A549 (cell line): ENCODE measurements around the gene GRIP1. TPM values are rescaled to one million over a fixed set of nuclear protein-coding genes. Genes with fewer than 3 reads are reported as not detected.

Experiments used
- ATAC-seq, 2 experiments: fragments of 200-7000 bp in 1 of 2; fragments of >200 bp in 1 of 2; cut with Nextera tagmentation in 1 of 2; cut with Tn5 transposase in 1 of 2; 3 replicates each; pipeline versions ENCODE4 v1.8.0 to v1.9.1; 2018 to 2020; ENCODE audit warnings: mild to moderate bottlenecking in 1 of 2, moderate library complexity in 1 of 2
- CTCF ChIA-PET: fragments of 300-600 bp; sonication (Branson Sonifier 250); formaldehyde crosslinking; extraction: SDS; loops from one replicate; lab custom pipeline; 2021; ENCODE audit warnings: antibody characterized with exemption, inconsistent platforms; lab: Yijun Ruan, JAX
- POLR2A ChIA-PET: fragments of 350-600 bp; formaldehyde crosslinking; extraction: SDS; loops from one replicate; lab custom pipeline; 2021; ENCODE audit warnings: antibody characterized with exemption, inconsistent platforms; lab: Yijun Ruan, JAX
- DNase-seq, 2 experiments: peaks; one replicate each; pipeline versions ENCODE4 v3.0.0 to v3.0.0-alpha.2; 2011 to 2016; ENCODE audit warnings: low read depth in 1 of 2, low spot score in 1 of 2
- FAIRE-seq: peaks from 2 replicates; lab custom pipeline; 2011; peaks lifted over from hg19 to GRCh38; lab: Jason Lieb, UNC
- H3K27ac ChIP-seq, 2 experiments: fragments of >200 bp; sonication (Bioruptor Twin); formaldehyde crosslinking; 3 replicates each; pipeline ENCODE4 v1.5.1; 2016 to 2017
- H3K4me1 ChIP-seq: fragments of >200 bp; sonication (Bioruptor Twin); formaldehyde crosslinking; 3 replicates; pipeline ENCODE4 v1.6.1; 2016
- H3K4me2 ChIP-seq: fragments of >200 bp; sonication (Bioruptor Twin); formaldehyde crosslinking; 3 replicates; pipeline ENCODE4 v1.6.1; 2016
- H3K4me3 ChIP-seq: fragments of >200 bp; sonication (Bioruptor Twin); formaldehyde crosslinking; 3 replicates; pipeline ENCODE4 v1.5.1; 2016
- H3K9me3 ChIP-seq: fragments of >200 bp; sonication (Bioruptor Twin); formaldehyde crosslinking; 3 replicates; pipeline ENCODE4 v1.6.1; 2016
- ATOH8 ChIP-seq: fragments of 250-450 bp; sonication (Bioruptor Pico); IDR thresholded peaks from 2 replicates; pipeline ENCODE4 v1.5.0; 2020; ENCODE audit warnings: low read depth, mild to moderate bottlenecking, moderate library complexity
- BCL3 ChIP-seq: fragments of >200 bp; sonication (Bioruptor Twin); formaldehyde crosslinking; IDR thresholded peaks from 3 replicates; pipeline ENCODE4 v1.6.1; 2016
- CBX8 ChIP-seq: fragments of 200-600 bp; sonication (generic); IDR thresholded peaks from 2 replicates; pipeline ENCODE4 v1.6.1; 2016
- CEBPB ChIP-seq, 2 experiments: fragments of >200 bp in 1 of 2; sonication (Bioruptor Twin) in 1 of 2; formaldehyde crosslinking in 1 of 2; IDR thresholded peaks; 2 replicates each; pipeline ENCODE4 v1.6.1; 2012 to 2016
- CHD2 ChIP-seq: fragments of 150-350 bp; IDR thresholded peaks from 2 replicates; pipeline ENCODE4 v1.6.1; 2014; ENCODE audit warnings: low read length; ENCODE audit not compliant: partially characterized antibody
- E2F6 ChIP-seq: IDR thresholded peaks from 2 replicates; pipeline ENCODE4 v1.6.1; 2012; ENCODE audit warnings: low read depth, borderline replicate concordance
- EHMT2 ChIP-seq: fragments of 200-600 bp; sonication (generic); IDR thresholded peaks from 2 replicates; pipeline ENCODE4 v1.6.1; 2016; ENCODE audit warnings: antibody characterized with exemption, low read depth, mild to moderate bottlenecking, moderate library complexity
- EP300 ChIP-seq, 2 experiments: fragments of >200 bp; sonication (Bioruptor Twin); formaldehyde crosslinking; IDR thresholded peaks; 2 replicates in 1 of 2; 3 replicates in 1 of 2; pipeline ENCODE4 v1.6.1; 2016 to 2017
- ESRRA ChIP-seq: fragments of 150-350 bp; IDR thresholded peaks from 2 replicates; pipeline ENCODE4 v1.6.1; 2014; ENCODE audit warnings: mild to moderate bottlenecking, low read length, borderline replicate concordance
- FOSL2 ChIP-seq, 2 experiments: fragments of 450-650 bp in 1 of 2; fragments of >200 bp in 1 of 2; sonication (Bioruptor Twin) in 1 of 2; formaldehyde crosslinking; IDR thresholded peaks; 2 replicates each; pipeline versions ENCODE4 v1.5.0 to v1.6.1; 2016 to 2020; ENCODE audit warnings: mild to moderate bottlenecking in 1 of 2, moderate library complexity in 1 of 2
- HDAC2 ChIP-seq: fragments of 200-600 bp; sonication (generic); IDR thresholded peaks from 2 replicates; pipeline ENCODE4 v1.6.1; 2016
- HOXB13 ChIP-seq: fragments of 250-450 bp; sonication (Bioruptor Pico); IDR thresholded peaks from 2 replicates; pipeline ENCODE4 v1.5.0; 2020; ENCODE audit warnings: low read depth, mild to moderate bottlenecking, moderate library complexity
- HOXB5 ChIP-seq: fragments of 250-450 bp; sonication (Bioruptor Pico); IDR thresholded peaks from 2 replicates; pipeline ENCODE4 v1.5.0; 2020; ENCODE audit warnings: mild to moderate bottlenecking, moderate library complexity
- JUNB ChIP-seq: fragments of >200 bp; sonication (Bioruptor Twin); formaldehyde crosslinking; IDR thresholded peaks from 2 replicates; pipeline ENCODE4 v1.6.1; 2016
- KDM1A ChIP-seq: fragments of 200-600 bp; sonication (generic); IDR thresholded peaks from 2 replicates; pipeline ENCODE4 v1.6.1; 2016; ENCODE audit warnings: low read depth, mild to moderate bottlenecking
- NFE2L2 ChIP-seq: fragments of 150-350 bp; conservative IDR thresholded peaks from 2 replicates; pipeline ENCODE4 v1.6.1; 2014; ENCODE audit warnings: low read length
- NR3C1 ChIP-seq: fragments of >200 bp; sonication (Bioruptor Twin); formaldehyde crosslinking; IDR thresholded peaks from 3 replicates; pipeline ENCODE4 v1.6.1; 2017
- PHF8 ChIP-seq: fragments of 200-600 bp; sonication (generic); IDR thresholded peaks from 2 replicates; pipeline ENCODE4 v1.6.1; 2016; ENCODE audit warnings: low read depth, mild to moderate bottlenecking, antibody characterized with exemption, moderate library complexity, borderline replicate concordance
- RCOR1 ChIP-seq: fragments of 150-350 bp; IDR thresholded peaks from 2 replicates; pipeline ENCODE4 v1.6.1; 2014; ENCODE audit warnings: antibody characterized with exemption, low read length, low read depth
- WGBS: methylation state at CpG from one replicate; pipeline ENCODE4 v1.1.6; 2017; ENCODE audit errors: missing lambda C conversion rate; 5-methylcytosine and 5-hydroxymethylcytosine counted together
- polyA plus RNA-seq, 4 experiments: library from polyadenylated mRNA; depleted of rRNA in 3 of 4; stranded (reverse); fragments of >200 nt; fragmentation: RNase III in 1 of 4; extraction: RNeasy Plus Mini Kit Qiagen cat#74134 plus additional on column Dnase treatment in 1 of 4; gene quantifications; 2 replicates in 3 of 4; 3 replicates in 1 of 4; pipeline ENCODE4 v1.2.3, GENCODE V29; 2011 to 2017
- TF ChIP-seq, protein P1 (sequence below): fragments of >200 bp; sonication (Bioruptor Twin); formaldehyde crosslinking; IDR thresholded peaks from 2 replicates; pipeline ENCODE4 v1.6.1; 2016
- TF ChIP-seq, protein P2 (sequence below): fragments of 200-600 bp; sonication (generic); IDR thresholded peaks from 2 replicates; pipeline ENCODE4 v1.6.1; 2016; ENCODE audit warnings: antibody characterized with exemption, mild to moderate bottlenecking, moderate library complexity

GRIP1 gene
- polyA plus RNA-seq, 2 of the 4 experiments (the other 2 are of a cell fraction), result 4.6 to 5.8 TPM

DNA sequence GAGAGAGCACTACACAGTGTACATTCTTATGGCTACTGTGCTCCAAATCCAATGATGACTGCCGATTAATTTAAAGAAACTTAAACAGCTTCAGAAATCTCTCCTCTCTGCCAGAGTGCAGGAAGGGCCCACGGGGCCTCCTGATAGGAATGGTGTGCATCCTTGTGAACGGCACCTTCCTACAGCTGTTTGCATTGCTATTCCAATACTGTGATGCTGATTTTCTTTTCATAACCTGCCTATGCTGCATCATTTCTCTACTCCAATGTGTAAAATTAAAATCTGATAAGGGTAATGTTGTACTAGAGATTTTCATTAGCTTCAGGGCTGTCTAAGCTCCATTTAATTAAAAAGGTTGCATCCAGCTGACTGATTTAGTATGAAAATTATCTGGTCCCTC lies 217.5 kb downstream of the GRIP1 start:
- no peak overlapping the region for H3K27ac ChIP-seq
- H3K4me2 ChIP-seq, result no peak overlapping the region
- H3K4me1 ChIP-seq, result no peaks in the 10 kb centered on the region
- no peak for DNase-seq
- ChIA-PET CTCF (no interaction called here), POLR2A (no interaction called here)
- TF ChIP-seq FOSL2 (IDR thresholded peaks at IDR 0.05) (no peak), FOSL2 (CRISPR knock-in tag; IDR thresholded peaks at IDR 0.05) (no peak), EHMT2 (no peak), EP300 (IDR thresholded peaks at IDR 0.05) (no peak), KDM1A (no peak), RCOR1 (no peak), HDAC2 (no peak)
- no peak for FAIRE-seq
- no peaks in the 10 kb centered on the region for H3K9me3 ChIP-seq
- ATAC-seq, result no peak; a peak in 1 of 6 replicates
- H3K4me3 ChIP-seq, result no peak overlapping the region
- WGBS, result 61% methylated on average over 3 of the region's 3 CpGs

DNA sequence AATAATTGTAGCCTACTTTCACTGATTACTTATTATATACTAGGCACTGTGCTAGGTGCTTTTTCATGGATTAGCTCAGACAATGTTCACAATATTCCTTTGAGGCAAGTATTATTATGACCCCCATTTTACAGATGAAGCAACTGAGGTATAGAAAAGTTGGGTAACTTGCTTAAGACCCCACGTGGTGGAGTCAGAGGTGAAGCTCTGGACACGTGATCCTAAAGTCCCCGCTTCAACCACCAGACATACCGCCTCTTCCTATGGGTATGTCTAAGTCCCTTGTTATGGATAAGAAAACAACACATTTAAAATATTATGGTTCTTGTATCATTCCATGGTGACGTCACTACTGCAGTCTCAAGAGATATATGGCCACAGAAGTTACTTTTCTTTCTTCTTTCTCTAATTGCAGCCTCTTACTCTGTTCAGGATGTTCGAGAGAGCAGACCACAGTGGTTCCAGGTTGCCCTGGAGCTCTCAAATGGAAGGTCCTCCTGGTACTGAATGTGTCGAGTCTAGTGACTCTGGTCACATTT lies 218.9 kb downstream of the GRIP1 start:
- no peak for ATAC-seq
- TF ChIP-seq HOXB5 (CRISPR knock-in tag) (no peak), FOSL2 (IDR thresholded peaks at IDR 0.05) (no peak), FOSL2 (CRISPR knock-in tag; IDR thresholded peaks at IDR 0.05) (no peak), JUNB (no peak), NR3C1 (no peak), HOXB13 (CRISPR knock-in tag) (no peak), BCL3 (no peak), E2F6 (no peak), ESRRA (no peak), CHD2 (no peak), CEBPB (IDR thresholded peaks at IDR 0.05) (no peak), CBX8 (no peak), ATOH8 (no peak), PHF8 (no peak), NFE2L2 (no peak), HDAC2 (no peak)
- TF ChIP-seq, protein P1, sequence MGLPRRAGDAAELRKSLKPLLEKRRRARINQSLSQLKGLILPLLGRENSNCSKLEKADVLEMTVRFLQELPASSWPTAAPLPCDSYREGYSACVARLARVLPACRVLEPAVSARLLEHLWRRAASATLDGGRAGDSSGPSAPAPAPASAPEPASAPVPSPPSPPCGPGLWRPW, result no peak
- TF ChIP-seq, protein P2, sequence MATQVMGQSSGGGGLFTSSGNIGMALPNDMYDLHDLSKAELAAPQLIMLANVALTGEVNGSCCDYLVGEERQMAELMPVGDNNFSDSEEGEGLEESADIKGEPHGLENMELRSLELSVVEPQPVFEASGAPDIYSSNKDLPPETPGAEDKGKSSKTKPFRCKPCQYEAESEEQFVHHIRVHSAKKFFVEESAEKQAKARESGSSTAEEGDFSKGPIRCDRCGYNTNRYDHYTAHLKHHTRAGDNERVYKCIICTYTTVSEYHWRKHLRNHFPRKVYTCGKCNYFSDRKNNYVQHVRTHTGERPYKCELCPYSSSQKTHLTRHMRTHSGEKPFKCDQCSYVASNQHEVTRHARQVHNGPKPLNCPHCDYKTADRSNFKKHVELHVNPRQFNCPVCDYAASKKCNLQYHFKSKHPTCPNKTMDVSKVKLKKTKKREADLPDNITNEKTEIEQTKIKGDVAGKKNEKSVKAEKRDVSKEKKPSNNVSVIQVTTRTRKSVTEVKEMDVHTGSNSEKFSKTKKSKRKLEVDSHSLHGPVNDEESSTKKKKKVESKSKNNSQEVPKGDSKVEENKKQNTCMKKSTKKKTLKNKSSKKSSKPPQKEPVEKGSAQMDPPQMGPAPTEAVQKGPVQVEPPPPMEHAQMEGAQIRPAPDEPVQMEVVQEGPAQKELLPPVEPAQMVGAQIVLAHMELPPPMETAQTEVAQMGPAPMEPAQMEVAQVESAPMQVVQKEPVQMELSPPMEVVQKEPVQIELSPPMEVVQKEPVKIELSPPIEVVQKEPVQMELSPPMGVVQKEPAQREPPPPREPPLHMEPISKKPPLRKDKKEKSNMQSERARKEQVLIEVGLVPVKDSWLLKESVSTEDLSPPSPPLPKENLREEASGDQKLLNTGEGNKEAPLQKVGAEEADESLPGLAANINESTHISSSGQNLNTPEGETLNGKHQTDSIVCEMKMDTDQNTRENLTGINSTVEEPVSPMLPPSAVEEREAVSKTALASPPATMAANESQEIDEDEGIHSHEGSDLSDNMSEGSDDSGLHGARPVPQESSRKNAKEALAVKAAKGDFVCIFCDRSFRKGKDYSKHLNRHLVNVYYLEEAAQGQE, result no peak
- FAIRE-seq, result no peak
- no peaks in the 10 kb centered on the region for H3K9me3 ChIP-seq
- H3K27ac ChIP-seq, result no peak overlapping the region
- no peak overlapping the region for H3K4me3 ChIP-seq
- ChIA-PET CTCF (no interaction called here), POLR2A (no interaction called here)
- 58% methylated on average over 7 of the region's 7 CpGs for WGBS
- H3K4me1 ChIP-seq, result no peaks in the 10 kb centered on the region
- H3K4me2 ChIP-seq, result no peak overlapping the region
- no peak for DNase-seq
